Measurements from ENCODE around the gene CAPN9.

CAPN9 gene

DNA sequence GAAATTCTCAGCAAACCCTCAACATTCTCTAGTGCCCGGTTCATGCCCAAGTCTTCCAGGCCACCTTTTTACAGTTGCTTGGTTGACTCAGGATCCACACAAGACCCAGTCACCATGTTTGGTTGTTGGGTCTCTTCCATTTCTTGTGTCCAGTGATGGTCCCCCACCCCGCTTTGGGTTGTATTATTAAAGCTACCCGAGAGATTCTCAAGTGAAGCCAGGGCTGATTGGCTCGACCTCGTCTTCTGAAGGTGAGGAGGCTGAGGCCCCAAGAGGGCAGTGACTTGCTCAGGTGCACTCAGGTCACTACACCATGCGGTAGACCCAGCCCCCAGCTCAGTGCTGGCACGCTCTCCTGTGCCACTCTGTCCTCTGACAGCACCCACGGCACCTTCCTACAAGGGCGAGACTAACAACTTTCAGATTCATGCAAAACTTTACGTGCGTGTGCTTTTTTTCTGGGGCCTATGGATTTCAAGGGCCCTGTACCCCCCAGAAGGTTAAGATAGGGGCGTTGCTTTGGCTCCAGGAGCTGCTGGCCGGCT lies 50.3 kb downstream of the CAPN9 start:
- H3K36me3 ChIP-seq (ENCODE audit: control insufficient read depth, low read length), result no peaks in the 10 kb centered on the region
- no peaks in the 10 kb centered on the region for H3K9me2 ChIP-seq (replicated peaks; ENCODE audit: control insufficient read depth, low read length)
- H3K4me3 ChIP-seq (ENCODE audit: low read length), result no peak overlapping the region
- H3K27ac ChIP-seq (ENCODE audit: low read depth, low read length), result no peak overlapping the region
- H3K4me2 ChIP-seq (ENCODE audit: low read length), result no peak overlapping the region
- H4K20me1 ChIP-seq (ENCODE audit: control insufficient read depth, insufficient read depth, low read depth, low read length), result no peaks in the 10 kb centered on the region
- TF ChIP-seq CTCF (IDR thresholded peaks at IDR 0.05; ENCODE audit: low read depth, low read length, poor library complexity, severe bottlenecking) (no peak), EZH2phosphoT487 (IDR thresholded peaks at IDR 0.05; ENCODE audit: borderline replicate concordance, low read length) (no peak)
- no peaks in the 10 kb centered on the region for H3K4me1 ChIP-seq (ENCODE audit: control insufficient read depth, low read length)
- H3K79me2 ChIP-seq (ENCODE audit: control insufficient read depth, low read length), result no peaks in the 10 kb centered on the region
- H3K27me3 ChIP-seq (ENCODE audit: control insufficient read depth, low read length), result no peaks in the 10 kb centered on the region
- no peaks in the 10 kb centered on the region for H3F3A ChIP-seq (ENCODE audit: control insufficient read depth, insufficient read depth)
- no peaks in the 10 kb centered on the region for H3K9me3 ChIP-seq (ENCODE audit: control insufficient read depth, insufficient read depth, low read length)

- Histone ChIP-seq H3K4me2 (ENCODE audit: low read length) (no peak overlapping the region), H3K36me3 (ENCODE audit: control insufficient read depth, low read length) (no peaks in the 10 kb centered on the region), H3K9me3 (ENCODE audit: control insufficient read depth, insufficient read depth, low read length) (no peaks in the 10 kb centered on the region), H3K4me3 (ENCODE audit: low read length) (no peak overlapping the region), H3K27ac (ENCODE audit: low read depth, low read length) (no peak overlapping the region), H3K27me3 (ENCODE audit: control insufficient read depth, low read length) (no peaks in the 10 kb centered on the region), H3K9me2 (replicated peaks; ENCODE audit: control insufficient read depth, low read length) (no peaks in the 10 kb centered on the region), H4K20me1 (ENCODE audit: control insufficient read depth, insufficient read depth, low read depth, low read length) (no peaks in the 10 kb centered on the region), H3K79me2 (ENCODE audit: control insufficient read depth, low read length) (no peaks in the 10 kb centered on the region), H3F3A (ENCODE audit: control insufficient read depth, insufficient read depth) (no peaks in the 10 kb centered on the region), H3K4me1 (ENCODE audit: control insufficient read depth, low read length) (no peaks in the 10 kb centered on the region)
- TF ChIP-seq CTCF (IDR thresholded peaks at IDR 0.05; ENCODE audit: low read depth, low read length, poor library complexity, severe bottlenecking) (peak; percentile 33), EZH2phosphoT487 (IDR thresholded peaks at IDR 0.05; ENCODE audit: borderline replicate concordance, low read length) (no peak)
Measured at GRCh38 chr1:230797942-230798365, 50.8 kb downstream of the CAPN9 start.

DNA sequence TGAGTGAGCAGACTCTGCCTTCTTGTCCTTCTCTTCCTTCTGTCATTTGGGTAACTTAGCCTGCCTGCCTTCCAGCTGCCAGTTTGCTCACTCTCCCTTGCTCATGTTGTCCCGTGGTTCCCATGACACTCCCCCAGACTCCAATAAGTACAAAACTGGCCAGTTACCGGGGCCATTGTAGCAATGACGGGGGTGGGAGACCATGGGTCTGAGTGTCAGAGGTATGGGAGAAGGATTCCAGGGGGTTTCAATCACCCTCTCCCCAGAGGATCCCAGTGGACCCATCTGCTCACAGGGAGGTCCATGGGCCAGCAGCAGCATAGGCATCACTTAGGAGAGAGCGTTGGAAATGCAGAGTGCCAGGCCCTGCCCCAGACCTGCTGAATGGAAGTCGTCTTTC lies 51.3 kb downstream of the CAPN9 start:
- Histone ChIP-seq H4K20me1 (ENCODE audit: control insufficient read depth, insufficient read depth, low read depth, low read length) (no peaks in the 10 kb centered on the region), H3K4me3 (ENCODE audit: low read length) (no peak overlapping the region), H3K36me3 (ENCODE audit: control insufficient read depth, low read length) (no peaks in the 10 kb centered on the region), H3K27ac (ENCODE audit: low read depth, low read length) (no peak overlapping the region), H3K4me2 (ENCODE audit: low read length) (no peak overlapping the region), H3K4me1 (ENCODE audit: control insufficient read depth, low read length) (no peaks in the 10 kb centered on the region), H3F3A (ENCODE audit: control insufficient read depth, insufficient read depth) (no peaks in the 10 kb centered on the region), H3K9me2 (replicated peaks; ENCODE audit: control insufficient read depth, low read length) (no peaks in the 10 kb centered on the region), H3K27me3 (ENCODE audit: control insufficient read depth, low read length) (no peaks in the 10 kb centered on the region), H3K79me2 (ENCODE audit: control insufficient read depth, low read length) (no peaks in the 10 kb centered on the region), H3K9me3 (ENCODE audit: control insufficient read depth, insufficient read depth, low read length) (no peaks in the 10 kb centered on the region)
- no peak for TF ChIP-seq EZH2phosphoT487 (IDR thresholded peaks at IDR 0.05; ENCODE audit: borderline replicate concordance, low read length)
- TF ChIP-seq CTCF (IDR thresholded peaks at IDR 0.05; ENCODE audit: low read depth, low read length, poor library complexity, severe bottlenecking), result no peak
